Ishikawa (cell line): ENCODE data around the gene ACAD11.

Experiments
- CREB1 ChIP-seq: IDR thresholded peaks from 2 replicates; pipeline ENCODE4 v1.6.1; 2012; ENCODE audit warnings: low read depth
- EGR1 ChIP-seq: IDR thresholded peaks from 2 replicates; pipeline ENCODE4 v1.6.1; 2012
- EP300 ChIP-seq: IDR thresholded peaks from 2 replicates; pipeline ENCODE4 v1.6.1; 2012; ENCODE audit warnings: borderline replicate concordance
- FOXM1 ChIP-seq: IDR thresholded peaks from 2 replicates; pipeline ENCODE4 v1.6.1; 2012; ENCODE audit warnings: low read depth, borderline replicate concordance
- NFIC ChIP-seq: IDR thresholded peaks from 2 replicates; pipeline ENCODE4 v1.6.1; 2012
- RAD21 ChIP-seq: IDR thresholded peaks from 2 replicates; pipeline ENCODE4 v1.6.1; 2012; ENCODE audit warnings: low read depth
- TAF1 ChIP-seq: IDR thresholded peaks from 2 replicates; pipeline ENCODE4 v1.6.1; 2012; ENCODE audit warnings: low read depth, mild to moderate bottlenecking
- TCF12 ChIP-seq: IDR thresholded peaks from 2 replicates; pipeline ENCODE4 v1.6.1; 2012; ENCODE audit warnings: low read depth
- YY1 ChIP-seq: IDR thresholded peaks from 2 replicates; pipeline ENCODE4 v1.6.1; 2012; ENCODE audit warnings: low read depth
- TF ChIP-seq, protein P1 (sequence below): IDR thresholded peaks from 2 replicates; pipeline ENCODE4 v1.6.1; 2012; ENCODE audit warnings: low read depth, mild to moderate bottlenecking

DNA sequence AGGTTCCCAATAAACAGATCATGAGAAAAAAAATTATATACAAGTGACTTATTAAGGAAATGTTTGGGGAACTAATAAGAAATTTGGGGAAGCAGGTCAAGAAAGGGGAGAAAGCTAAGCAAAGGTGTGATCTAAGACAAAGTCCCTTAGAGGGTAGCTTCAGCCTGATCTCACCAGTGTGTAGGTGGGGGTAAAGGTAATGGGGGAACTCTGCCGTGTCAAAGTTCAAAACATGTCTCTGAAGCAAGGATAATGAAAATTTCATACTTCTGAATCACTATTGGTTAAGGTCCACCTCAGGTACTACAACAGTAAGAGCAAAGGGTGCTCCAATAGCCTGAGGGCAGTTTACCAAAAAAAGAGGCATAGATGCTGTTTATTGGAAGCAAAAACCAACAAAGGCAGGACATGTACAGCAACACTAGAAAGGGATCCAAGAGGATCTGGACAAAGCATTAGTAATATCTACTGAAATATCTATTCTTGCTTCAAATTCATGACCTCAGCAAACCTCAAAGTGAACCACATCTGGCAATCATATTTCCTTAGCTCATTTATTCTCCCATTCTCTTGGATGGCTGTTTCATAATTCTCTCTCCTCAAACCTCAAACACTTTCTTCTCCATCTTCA is 6.9 kb downstream of the ACAD11 start:
- TF ChIP-seq RAD21: no peak
- TF ChIP-seq EGR1: no peak
- TF ChIP-seq TAF1: no peak
- TF ChIP-seq CREB1: no peak
- no peak for TF ChIP-seq NFIC
- TF ChIP-seq, protein P1, sequence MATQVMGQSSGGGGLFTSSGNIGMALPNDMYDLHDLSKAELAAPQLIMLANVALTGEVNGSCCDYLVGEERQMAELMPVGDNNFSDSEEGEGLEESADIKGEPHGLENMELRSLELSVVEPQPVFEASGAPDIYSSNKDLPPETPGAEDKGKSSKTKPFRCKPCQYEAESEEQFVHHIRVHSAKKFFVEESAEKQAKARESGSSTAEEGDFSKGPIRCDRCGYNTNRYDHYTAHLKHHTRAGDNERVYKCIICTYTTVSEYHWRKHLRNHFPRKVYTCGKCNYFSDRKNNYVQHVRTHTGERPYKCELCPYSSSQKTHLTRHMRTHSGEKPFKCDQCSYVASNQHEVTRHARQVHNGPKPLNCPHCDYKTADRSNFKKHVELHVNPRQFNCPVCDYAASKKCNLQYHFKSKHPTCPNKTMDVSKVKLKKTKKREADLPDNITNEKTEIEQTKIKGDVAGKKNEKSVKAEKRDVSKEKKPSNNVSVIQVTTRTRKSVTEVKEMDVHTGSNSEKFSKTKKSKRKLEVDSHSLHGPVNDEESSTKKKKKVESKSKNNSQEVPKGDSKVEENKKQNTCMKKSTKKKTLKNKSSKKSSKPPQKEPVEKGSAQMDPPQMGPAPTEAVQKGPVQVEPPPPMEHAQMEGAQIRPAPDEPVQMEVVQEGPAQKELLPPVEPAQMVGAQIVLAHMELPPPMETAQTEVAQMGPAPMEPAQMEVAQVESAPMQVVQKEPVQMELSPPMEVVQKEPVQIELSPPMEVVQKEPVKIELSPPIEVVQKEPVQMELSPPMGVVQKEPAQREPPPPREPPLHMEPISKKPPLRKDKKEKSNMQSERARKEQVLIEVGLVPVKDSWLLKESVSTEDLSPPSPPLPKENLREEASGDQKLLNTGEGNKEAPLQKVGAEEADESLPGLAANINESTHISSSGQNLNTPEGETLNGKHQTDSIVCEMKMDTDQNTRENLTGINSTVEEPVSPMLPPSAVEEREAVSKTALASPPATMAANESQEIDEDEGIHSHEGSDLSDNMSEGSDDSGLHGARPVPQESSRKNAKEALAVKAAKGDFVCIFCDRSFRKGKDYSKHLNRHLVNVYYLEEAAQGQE: no peak
- no peak for TF ChIP-seq EP300
- TF ChIP-seq FOXM1: no peak
- no peak for TF ChIP-seq TCF12
- no peak for TF ChIP-seq YY1
